Measurements from ENCODE around the gene DRC3. TPM values are rescaled to one million over a fixed set of nuclear protein-coding genes. Genes with fewer than 3 reads are reported as not detected.

Gene DRC3
- total RNA-seq, 1 experiment from 2014 or later = 0.17 TPM

DNA sequence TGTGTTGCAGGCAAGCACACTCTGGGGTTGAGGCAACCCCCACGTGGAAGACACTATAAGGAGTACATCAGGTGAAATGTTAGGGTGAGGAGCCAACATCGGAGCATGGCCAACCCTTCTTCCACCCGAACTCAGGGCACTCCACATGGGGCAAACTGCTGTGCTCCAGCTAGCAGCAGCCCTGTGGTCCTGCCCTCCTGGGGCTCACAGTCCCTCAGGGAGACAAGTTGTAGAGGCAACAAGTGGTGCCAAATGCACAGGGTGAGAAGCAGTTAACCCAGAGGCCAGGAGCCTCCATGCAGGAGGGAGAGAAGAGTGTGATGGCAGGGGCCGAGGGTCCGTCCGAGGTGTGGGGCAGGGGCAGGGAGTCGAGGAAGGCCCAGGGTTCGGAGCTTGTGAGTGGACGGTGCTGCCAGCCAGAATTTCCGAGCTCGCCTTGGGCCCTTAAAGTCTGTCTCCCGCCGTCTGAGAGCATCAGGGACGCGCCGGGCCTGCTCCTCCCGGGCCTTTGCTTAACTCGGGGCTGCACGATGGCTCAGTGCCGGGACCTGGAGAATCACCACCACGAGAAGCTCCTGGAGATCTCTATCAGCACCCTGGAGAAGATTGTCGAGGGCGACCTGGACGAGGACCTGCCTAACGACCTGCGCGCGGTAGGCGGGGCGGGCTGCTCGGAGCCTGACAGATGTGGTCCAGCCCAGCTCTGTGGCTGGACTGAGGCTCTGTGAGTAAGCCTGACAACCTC, 34.0 kb downstream of the DRC3 start:
- Histone ChIP-seq H3K4me3 (ENCODE audit: insufficient read depth, low read depth, low read length) (peak overlapping the region; percentile 19), H3K27me3 (ENCODE audit: control insufficient read depth, insufficient read depth, low read length) (no peaks in the 10 kb centered on the region; the same call in 1 of the 2 replicates), H3K36me3 (replicated peaks; ENCODE audit: control insufficient read depth, insufficient read depth, low read length) (no peaks in the 10 kb centered on the region)
- DNase-seq = peak; percentile 93

DNA sequence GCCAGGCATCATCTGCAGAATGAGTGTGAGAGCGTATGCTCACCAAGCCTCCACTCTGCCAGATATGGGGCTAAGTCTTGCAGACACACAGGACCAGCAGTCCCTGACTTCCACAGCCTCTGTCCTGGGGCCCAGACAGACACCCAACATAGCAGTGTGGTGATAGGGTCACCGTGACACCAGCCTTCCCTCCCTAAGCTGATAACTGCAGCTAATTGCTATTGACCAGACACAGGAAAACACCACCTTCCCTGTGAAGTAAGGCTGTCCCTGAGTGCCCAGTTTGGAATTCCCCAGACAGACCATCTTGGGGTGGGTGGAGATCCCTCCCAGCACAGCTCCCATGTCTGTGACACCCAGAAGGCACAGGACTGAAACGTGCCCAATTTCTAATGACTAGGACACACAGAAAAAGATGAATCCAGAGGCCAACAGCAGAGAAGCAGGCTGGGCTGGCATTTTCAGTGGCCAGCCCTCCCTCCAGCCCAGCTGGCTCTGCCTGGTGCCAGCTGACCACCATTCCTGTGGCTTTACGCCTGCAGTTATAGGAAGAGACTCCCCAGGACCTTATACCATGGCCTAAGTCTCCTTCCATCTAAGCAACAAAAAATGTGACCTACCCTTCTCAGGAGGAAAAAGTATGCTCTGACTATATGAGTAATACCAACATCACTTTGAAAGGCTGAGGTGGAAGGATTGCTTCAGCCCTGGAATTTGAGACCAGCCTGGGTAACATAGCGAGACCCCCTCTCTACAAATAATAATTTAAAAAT, 36.0 kb downstream of the DRC3 start:
- no peaks in the 10 kb centered on the region for H3K36me3 ChIP-seq (replicated peaks; ENCODE audit: control insufficient read depth, insufficient read depth, low read length)
- no peak overlapping the region for H3K4me3 ChIP-seq (ENCODE audit: insufficient read depth, low read depth, low read length)
- no peak for DNase-seq
- no peaks in the 10 kb centered on the region; the same call in 1 of the 2 replicates for H3K27me3 ChIP-seq (ENCODE audit: control insufficient read depth, insufficient read depth, low read length)

DNA sequence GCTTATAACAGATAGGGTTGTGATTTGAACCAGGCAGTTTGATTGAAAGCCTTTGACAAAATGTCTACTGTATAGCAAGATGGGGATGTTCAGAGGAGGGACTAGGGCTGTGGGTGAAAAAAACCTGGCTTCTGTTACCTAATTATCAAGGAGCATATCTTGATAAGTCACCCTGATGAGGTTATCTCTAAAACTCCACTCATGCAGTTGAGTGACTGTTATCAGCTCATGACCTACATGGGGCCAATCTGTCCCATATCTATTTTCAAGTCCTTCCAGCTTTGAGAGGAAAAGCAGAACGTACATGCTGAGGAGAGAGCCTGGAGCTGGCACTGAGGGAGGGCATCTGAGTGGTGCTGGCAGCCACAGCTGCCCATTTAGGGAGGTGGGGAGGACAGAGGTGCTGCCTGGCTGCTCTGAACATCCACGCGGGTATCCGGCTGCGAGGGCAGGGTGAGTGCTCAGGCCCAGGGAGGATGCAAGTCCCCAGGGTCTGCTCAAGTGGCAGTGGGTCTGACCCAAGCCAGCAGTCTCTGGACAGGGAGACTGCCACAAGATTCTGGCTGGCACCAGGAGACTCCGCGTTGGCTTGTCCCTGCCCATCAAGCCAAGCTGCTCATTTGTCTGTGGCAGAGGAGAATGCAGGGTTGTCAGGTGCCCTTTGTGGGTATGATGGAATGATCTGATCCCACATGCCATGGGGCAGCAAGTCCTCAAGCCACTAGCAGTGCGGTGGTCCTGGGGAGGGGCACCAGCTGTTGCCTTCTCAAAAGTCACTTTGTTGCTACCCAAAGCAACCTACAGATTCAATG, 37.2 kb downstream of the DRC3 start:
- Histone ChIP-seq H3K27me3 (ENCODE audit: control insufficient read depth, insufficient read depth, low read length) (no peaks in the 10 kb centered on the region; the same call in 1 of the 2 replicates), H3K36me3 (replicated peaks; ENCODE audit: control insufficient read depth, insufficient read depth, low read length) (no peaks in the 10 kb centered on the region), H3K4me3 (ENCODE audit: insufficient read depth, low read depth, low read length) (no peak overlapping the region)
- DNase-seq = no peak

DNA sequence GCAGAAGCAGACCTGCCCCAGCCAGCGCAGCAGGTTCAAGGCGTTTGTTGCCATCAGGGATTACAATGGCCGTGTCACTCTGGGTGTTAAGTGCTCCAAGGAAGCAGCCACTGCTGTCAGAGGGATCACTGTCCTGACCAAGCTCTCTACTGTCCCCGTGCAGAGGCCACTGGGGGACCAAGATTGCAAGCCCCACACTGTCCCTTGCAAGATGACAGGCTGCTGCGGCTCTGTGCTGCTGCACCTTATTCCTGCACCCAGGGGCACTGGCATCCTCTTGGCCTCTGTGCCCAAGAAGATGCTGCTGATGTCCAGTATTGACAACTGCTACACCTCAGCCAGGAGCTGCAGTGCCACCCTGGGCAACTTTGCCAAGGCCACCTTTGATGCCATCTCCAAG, 38.6 kb downstream of the DRC3 start:
- H3K36me3 ChIP-seq (replicated peaks; ENCODE audit: control insufficient read depth, insufficient read depth, low read length) = no peaks in the 10 kb centered on the region

DNA sequence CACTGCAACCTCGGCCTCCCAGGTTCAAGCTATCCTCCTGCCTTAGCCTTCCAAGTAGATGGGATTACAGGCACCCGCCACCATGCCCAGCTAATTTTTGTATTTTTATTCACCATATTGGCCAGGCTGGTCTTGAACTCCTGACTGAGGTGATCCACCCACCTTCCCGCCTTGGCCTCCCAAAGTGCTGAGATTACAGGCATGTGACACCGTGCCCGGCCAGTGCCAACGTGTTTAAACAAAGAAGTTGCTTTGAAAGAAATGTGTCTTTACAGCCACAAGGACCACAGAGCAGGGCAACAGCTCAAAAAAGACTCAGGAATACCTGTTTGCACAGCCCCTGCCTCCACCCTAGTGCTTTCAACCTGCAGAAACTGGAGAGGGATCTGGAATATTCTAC, 41.3 kb downstream of the DRC3 start:
- H3K27me3 ChIP-seq (ENCODE audit: control insufficient read depth, insufficient read depth, low read length) = no peaks in the 10 kb centered on the region
- no peak overlapping the region for H3K4me3 ChIP-seq (ENCODE audit: insufficient read depth, low read depth, low read length)
- no peak for DNase-seq
- no peaks in the 10 kb centered on the region for H3K36me3 ChIP-seq (replicated peaks; ENCODE audit: control insufficient read depth, insufficient read depth, low read length)

More for the DNA sequence above, 38.6 kb downstream of the DRC3 start:
- Histone ChIP-seq H3K4me3 (ENCODE audit: insufficient read depth, low read depth, low read length) (no peak overlapping the region), H3K27me3 (ENCODE audit: control insufficient read depth, insufficient read depth, low read length) (no peaks in the 10 kb centered on the region; the same call in 1 of the 2 replicates)
- DNase-seq = no peak

DNA sequence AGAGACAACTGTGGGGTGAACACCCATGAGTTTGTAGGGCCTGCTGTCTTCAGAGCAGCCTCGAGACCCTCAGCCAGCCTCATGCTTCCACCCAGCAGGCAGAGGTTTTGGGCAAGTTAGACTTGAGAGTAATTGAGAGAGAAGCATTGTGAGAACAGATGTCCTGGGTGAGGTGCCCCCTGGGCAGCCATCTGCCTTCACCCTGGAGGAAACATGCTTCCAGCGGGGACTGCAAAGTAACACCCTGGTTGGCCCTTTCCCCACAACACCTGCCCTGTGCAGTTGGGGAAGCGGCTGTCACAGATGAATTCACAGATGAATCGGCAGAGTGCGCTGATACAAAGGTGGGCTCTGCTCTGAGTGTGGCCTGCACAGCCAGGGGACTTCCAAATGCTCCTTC, 42.9 kb downstream of the DRC3 start:
- Histone ChIP-seq H3K27me3 (ENCODE audit: control insufficient read depth, insufficient read depth, low read length) (no peaks in the 10 kb centered on the region), H3K4me3 (ENCODE audit: insufficient read depth, low read depth, low read length) (no peak overlapping the region), H3K36me3 (replicated peaks; ENCODE audit: control insufficient read depth, insufficient read depth, low read length) (no peaks in the 10 kb centered on the region)
- DNase-seq = no peak

DNA sequence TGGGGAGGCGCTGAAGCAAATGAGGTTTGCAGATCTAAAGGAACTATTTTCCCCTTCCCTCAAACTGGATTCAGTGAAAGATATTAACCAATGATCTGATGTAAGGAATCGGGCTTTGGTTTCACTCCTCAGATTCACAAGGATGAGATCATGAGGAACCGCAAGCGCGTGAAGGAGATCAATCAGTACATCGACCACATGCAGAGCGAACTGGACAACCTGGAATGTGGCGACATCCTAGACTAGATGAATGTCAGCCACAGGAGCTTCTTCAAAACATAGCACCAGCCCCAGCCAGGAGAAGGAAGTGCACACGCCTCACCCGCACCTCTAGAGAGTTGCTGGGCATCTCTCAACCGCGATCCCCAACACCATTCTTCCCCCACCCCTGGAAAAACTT, 43.8 kb downstream of the DRC3 start:
- Histone ChIP-seq H3K36me3 (replicated peaks; ENCODE audit: control insufficient read depth, insufficient read depth, low read length) (no peaks in the 10 kb centered on the region; the same call in none of the 2 replicates), H3K4me3 (ENCODE audit: insufficient read depth, low read depth, low read length) (no peak overlapping the region), H3K27me3 (ENCODE audit: control insufficient read depth, insufficient read depth, low read length) (no peaks in the 10 kb centered on the region)
- DNase-seq = no peak

DNA sequence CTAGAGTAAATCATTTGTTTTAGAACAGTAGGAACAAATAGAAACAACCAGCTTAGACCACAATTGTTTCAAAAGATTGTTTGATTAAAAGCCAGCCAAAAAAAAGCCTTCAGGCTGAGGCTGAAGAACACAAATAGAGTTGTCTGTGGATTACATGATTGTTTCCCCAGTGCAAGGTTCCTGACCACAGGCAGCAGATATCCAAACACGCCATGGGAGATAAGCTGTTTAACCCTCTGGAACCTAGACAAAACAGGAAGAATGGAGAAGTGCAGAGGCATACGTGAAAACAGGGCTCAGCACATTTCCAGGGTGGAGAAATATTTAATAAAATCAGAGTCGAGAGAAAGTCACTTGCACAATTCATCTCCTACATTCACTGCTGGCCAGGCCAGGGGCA, 45.3 kb downstream of the DRC3 start:
- DNase-seq = no peak
- H3K27me3 ChIP-seq (ENCODE audit: control insufficient read depth, insufficient read depth, low read length) = no peaks in the 10 kb centered on the region
- H3K4me3 ChIP-seq (ENCODE audit: insufficient read depth, low read depth, low read length) = no peak overlapping the region
- peaks cover 2% of the 10 kb centered on the region for H3K36me3 ChIP-seq (replicated peaks; ENCODE audit: control insufficient read depth, insufficient read depth, low read length)

DNA sequence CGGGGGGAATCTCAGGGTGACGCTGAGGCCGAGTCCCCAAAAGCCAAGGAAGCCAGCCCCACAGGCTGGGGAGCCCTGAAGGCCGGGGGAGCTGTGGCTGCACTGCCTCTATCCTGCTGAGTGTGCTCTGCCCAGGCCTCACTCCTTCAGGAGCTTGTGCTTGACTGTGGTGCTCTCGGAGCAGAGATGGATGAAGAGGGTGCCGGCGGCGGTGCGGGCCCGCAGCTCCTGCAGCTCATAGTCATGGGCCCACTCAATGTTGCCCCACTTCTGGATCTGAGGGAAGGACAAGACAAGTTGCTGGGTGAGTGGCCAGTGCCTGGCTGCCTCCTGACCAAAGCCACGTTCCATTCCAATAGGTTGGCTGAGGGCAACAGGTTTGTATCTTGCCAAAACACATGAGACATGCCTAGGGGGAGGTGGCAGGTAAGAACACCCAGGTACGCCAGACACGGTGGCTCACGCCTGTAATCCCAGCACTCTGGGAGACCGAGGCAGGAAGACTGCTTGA, 45.8 kb downstream of the DRC3 start:
- no peak overlapping the region for H3K4me3 ChIP-seq (ENCODE audit: insufficient read depth, low read depth, low read length)
- H3K36me3 ChIP-seq (replicated peaks; ENCODE audit: control insufficient read depth, insufficient read depth, low read length) = peaks cover 2% of the 10 kb centered on the region
- H3K27me3 ChIP-seq (ENCODE audit: control insufficient read depth, insufficient read depth, low read length) = no peaks in the 10 kb centered on the region
- DNase-seq = no peak

DNA sequence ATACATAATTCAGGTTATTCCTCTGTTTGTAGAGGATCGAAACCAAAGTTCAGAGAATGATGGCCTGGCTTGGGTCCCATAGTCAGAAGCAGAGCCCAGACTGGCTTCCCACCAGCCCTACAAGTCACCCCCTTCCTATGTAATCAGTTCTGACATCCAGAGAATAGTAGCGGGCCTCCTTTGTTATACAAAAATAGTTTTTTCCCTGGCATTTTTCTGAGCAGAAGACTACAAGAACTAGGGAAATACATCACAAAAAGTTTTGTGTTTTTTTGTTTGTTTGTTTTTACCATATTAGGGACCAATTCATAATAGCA, 47.1 kb downstream of the DRC3 start:
- H3K4me3 ChIP-seq (ENCODE audit: insufficient read depth, low read depth, low read length) = no peak overlapping the region
- H3K36me3 ChIP-seq (replicated peaks; ENCODE audit: control insufficient read depth, insufficient read depth, low read length) = peaks cover 2% of the 10 kb centered on the region
- no peaks in the 10 kb centered on the region for H3K27me3 ChIP-seq (ENCODE audit: control insufficient read depth, insufficient read depth, low read length)

DNA sequence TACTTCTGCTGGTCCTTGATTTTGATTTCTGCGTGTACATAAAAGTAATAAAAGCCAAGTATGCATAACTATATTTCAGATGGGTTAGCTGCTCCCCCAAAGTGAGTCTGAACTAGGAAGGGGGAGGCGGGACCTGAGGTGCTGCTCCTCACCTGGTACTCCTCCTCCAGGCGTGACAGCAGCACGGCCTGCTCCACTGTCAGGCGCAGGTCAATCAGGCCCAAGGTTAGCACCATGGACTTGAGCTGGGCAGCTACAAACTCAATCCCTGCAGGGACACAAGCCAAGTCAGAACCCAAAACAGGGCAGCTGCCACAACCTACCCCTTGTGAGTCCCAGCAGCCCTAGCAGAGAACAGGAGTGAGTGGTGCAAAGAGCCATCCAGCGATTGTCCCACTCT, 48.3 kb downstream of the DRC3 start:
- Histone ChIP-seq H3K27me3 (ENCODE audit: control insufficient read depth, insufficient read depth, low read length) (no peaks in the 10 kb centered on the region), H3K36me3 (replicated peaks; ENCODE audit: control insufficient read depth, insufficient read depth, low read length) (peaks cover 2% of the 10 kb centered on the region), H3K4me3 (ENCODE audit: insufficient read depth, low read depth, low read length) (no peak overlapping the region)
- no peak for DNase-seq

More for the DNA sequence above, 47.1 kb downstream of the DRC3 start:
- DNase-seq = no peak

DNA sequence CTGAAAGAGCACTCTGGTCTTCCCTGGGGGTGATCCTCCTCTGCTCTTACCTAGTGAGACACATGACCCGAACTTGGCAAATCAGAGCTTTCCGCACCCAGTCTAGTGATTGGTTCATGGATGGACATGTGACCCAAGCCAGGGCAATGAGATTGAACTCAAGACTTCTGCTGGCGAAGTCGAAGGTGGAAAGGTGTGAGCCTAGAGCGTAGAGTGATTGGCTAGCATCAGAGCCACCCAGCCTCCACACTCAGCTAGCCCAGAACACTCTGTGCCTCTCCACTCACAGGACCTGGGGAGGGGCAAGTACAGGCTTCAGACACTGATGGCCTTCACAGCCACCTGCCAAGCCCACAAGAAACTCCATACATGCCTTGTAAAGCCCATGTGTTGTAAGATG, 48.7 kb downstream of the DRC3 start:
- no peak overlapping the region for H3K4me3 ChIP-seq (ENCODE audit: insufficient read depth, low read depth, low read length)
- peaks cover 4% of the 10 kb centered on the region for H3K36me3 ChIP-seq (replicated peaks; ENCODE audit: control insufficient read depth, insufficient read depth, low read length)
- no peak for DNase-seq
- no peaks in the 10 kb centered on the region for H3K27me3 ChIP-seq (ENCODE audit: control insufficient read depth, insufficient read depth, low read length)

DNA sequence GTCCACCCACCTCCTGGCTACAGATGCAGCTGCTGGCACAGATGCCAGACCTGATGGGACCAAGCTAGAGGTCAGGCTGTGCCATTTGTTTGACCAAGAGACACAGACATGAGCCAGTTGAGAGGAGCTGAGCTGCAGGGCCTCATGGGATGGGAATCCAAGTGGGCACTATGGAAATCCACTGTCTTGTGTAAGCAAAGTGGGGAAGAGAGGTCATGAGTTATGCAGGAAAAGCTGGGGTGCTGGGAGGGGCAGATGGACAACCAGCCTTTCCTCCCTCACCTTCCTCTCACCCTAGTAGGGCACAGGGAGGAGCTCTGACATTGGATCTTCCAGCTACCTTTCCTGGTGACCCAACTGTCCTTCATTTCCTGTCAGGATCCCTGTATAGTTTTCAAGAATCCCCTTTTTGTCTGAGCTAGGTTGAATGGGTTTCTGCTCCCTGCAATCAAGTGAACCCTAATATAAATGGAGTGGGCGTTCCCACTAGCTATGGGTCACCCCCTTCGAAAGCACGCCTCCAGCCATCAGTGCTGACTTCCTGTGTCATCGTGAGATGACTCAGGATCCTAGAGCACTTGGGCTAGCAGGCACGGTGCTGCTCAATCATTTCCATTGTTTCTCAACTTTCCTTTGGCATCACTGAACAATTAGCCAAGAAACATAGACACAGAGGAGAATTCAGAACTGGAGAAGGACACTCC, 52.7 kb downstream of the DRC3 start:
- Histone ChIP-seq H3K4me3 (ENCODE audit: insufficient read depth, low read depth, low read length) (no peak overlapping the region), H3K27me3 (ENCODE audit: control insufficient read depth, insufficient read depth, low read length) (no peaks in the 10 kb centered on the region), H3K36me3 (replicated peaks; ENCODE audit: control insufficient read depth, insufficient read depth, low read length) (peaks cover 4% of the 10 kb centered on the region)
- DNase-seq = no peak
